GM23338 (cell line): ENCODE measurements around the gene PDE4D.
"Not testable (repeated sequence)": the region's sequence is repeated elsewhere in the genome, so short reads cannot be mapped to it uniquely, and the experiment has no call there.

Experiments used
- CTCF ChIP-seq, 2 experiments: fragments of 200-600 bp in 1 of 2; sonication (generic) in 1 of 2; conservative IDR thresholded peaks; 2 replicates each; pipeline versions ENCODE4 v1.5.1 to v1.6.1; 2016 to 2017; ENCODE audit warnings: antibody characterized with exemption in 2 of 2, low read depth in 2 of 2, mild to moderate bottlenecking in 2 of 2, moderate library complexity in 1 of 2
- EZH2 ChIP-seq: fragments of 200-600 bp; sonication (generic); IDR thresholded peaks from one replicate; pipeline ENCODE4 v1.8.0; 2017; ENCODE audit warnings: antibody characterized with exemption, mild to moderate bottlenecking, low read depth; ENCODE audit not compliant: unreplicated experiment
- POLR2AphosphoS5 ChIP-seq: IDR thresholded peaks from 2 replicates; pipeline ENCODE4 v1.6.1; 2016; ENCODE audit warnings: antibody characterized with exemption, low read depth
- ZNF331 ChIP-seq: fragments of 250-450 bp; sonication (Bioruptor Pico); IDR thresholded peaks from 2 replicates; pipeline ENCODE4 v1.5.0; 2020; ENCODE audit warnings: low read depth, mild to moderate bottlenecking, moderate library complexity

GRCh38 chr5:59665832-59666203 lies 227.7 kb downstream of the PDE4D start:
- TF ChIP-seq CTCF (conservative IDR thresholded peaks at IDR 0.05; ENCODE audit: low read depth in 2 of 2), result peak; percentile 26 to 27
- TF ChIP-seq EZH2; POLR2AphosphoS5; ZNF331 (CRISPR knock-in tag): not testable (repeated sequence)
